OCI-LY7 (cell line): Measurements from ENCODE around the gene CFAP77.

Experiments used
- CTCF ChIP-seq: fragments of 200-600 bp; sonication (generic); conservative IDR thresholded peaks from 2 replicates; pipeline ENCODE4 v1.5.1; 2014; ENCODE audit warnings: mild to moderate bottlenecking, antibody characterized with exemption, low read length, moderate library complexity, mixed read lengths
- EZH2phosphoT487 ChIP-seq: fragments of 200-600 bp; sonication (generic); IDR thresholded peaks from 2 replicates; pipeline ENCODE4 v1.6.1; 2018; ENCODE audit warnings: low read depth, borderline replicate concordance, mild to moderate bottlenecking, mixed run types, antibody characterized with exemption, low read length, moderate library complexity, mixed read lengths

- TF ChIP-seq CTCF = no peak
- TF ChIP-seq EZH2phosphoT487 = no peak
Measured at GRCh38 chr9:132615774-132616173, 205.8 kb downstream of the CFAP77 start.
